ENCODE measurements around the gene MED13L.

MED13L gene

GRCh38 chr12:116057356-116057755, 220.1 kb downstream of the MED13L start:
- DNase-seq: no peak
- Histone ChIP-seq H3K4me2 (ENCODE audit: insufficient read depth, low read length) (no peak overlapping the region), H3K36me3 (ENCODE audit: insufficient read depth, low read length) (no peaks in the 10 kb centered on the region), H3K79me2 (ENCODE audit: insufficient read depth, low read length) (peaks cover 93% of the 10 kb centered on the region), H3K27ac (ENCODE audit: low read length) (no peak overlapping the region), H3K27me3 (ENCODE audit: insufficient read depth, low read length, poor library complexity) (no peaks in the 10 kb centered on the region), H3K9ac (ENCODE audit: low read depth, low read length) (no peak overlapping the region), H4K20me1 (ENCODE audit: insufficient read depth, low read length) (peaks cover 45% of the 10 kb centered on the region), H3K4me3 (ENCODE audit: low read depth in 1 of 2, low read length in 2 of 2) (no peak overlapping the region), H2AFZ (ENCODE audit: low read depth, low read length) (no peak overlapping the region), H3K4me1 (ENCODE audit: insufficient read depth, low read length) (0 out of 2 replicates have a peak, but pooled peaks cover 3% of the 10 kb centered on the region), H3K9me3 (ENCODE audit: insufficient read depth, low read length, severe bottlenecking) (no peaks in the 10 kb centered on the region)
- TF ChIP-seq, protein P1, sequence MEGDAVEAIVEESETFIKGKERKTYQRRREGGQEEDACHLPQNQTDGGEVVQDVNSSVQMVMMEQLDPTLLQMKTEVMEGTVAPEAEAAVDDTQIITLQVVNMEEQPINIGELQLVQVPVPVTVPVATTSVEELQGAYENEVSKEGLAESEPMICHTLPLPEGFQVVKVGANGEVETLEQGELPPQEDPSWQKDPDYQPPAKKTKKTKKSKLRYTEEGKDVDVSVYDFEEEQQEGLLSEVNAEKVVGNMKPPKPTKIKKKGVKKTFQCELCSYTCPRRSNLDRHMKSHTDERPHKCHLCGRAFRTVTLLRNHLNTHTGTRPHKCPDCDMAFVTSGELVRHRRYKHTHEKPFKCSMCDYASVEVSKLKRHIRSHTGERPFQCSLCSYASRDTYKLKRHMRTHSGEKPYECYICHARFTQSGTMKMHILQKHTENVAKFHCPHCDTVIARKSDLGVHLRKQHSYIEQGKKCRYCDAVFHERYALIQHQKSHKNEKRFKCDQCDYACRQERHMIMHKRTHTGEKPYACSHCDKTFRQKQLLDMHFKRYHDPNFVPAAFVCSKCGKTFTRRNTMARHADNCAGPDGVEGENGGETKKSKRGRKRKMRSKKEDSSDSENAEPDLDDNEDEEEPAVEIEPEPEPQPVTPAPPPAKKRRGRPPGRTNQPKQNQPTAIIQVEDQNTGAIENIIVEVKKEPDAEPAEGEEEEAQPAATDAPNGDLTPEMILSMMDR (IDR thresholded peaks at IDR 0.05; ENCODE audit: borderline replicate concordance, extremely low read depth, low read length, poor library complexity, severe bottlenecking): no peak
- TF ChIP-seq EZH2 (IDR thresholded peaks at IDR 0.05; ENCODE audit: borderline replicate concordance, low read depth, low read length, severe bottlenecking): no peak
- no peak for ATAC-seq (ENCODE audit: insufficient read depth, low read depth)

- TF ChIP-seq EZH2 (IDR thresholded peaks at IDR 0.05; ENCODE audit: borderline replicate concordance, low read depth, low read length, severe bottlenecking): no peak
- TF ChIP-seq, protein P1 (IDR thresholded peaks at IDR 0.05; ENCODE audit: borderline replicate concordance, extremely low read depth, low read length, poor library complexity, severe bottlenecking): no peak
- Histone ChIP-seq H3K27ac (ENCODE audit: low read length) (no peak overlapping the region), H3K36me3 (ENCODE audit: insufficient read depth, low read length) (no peaks in the 10 kb centered on the region), H3K4me3 (ENCODE audit: low read depth in 1 of 2, low read length in 2 of 2) (no peak overlapping the region), H3K4me2 (ENCODE audit: insufficient read depth, low read length) (no peak overlapping the region), H3K4me1 (ENCODE audit: insufficient read depth, low read length) (0 out of 2 replicates have a peak, but pooled peaks cover 3% of the 10 kb centered on the region), H3K9me3 (ENCODE audit: insufficient read depth, low read length, severe bottlenecking) (no peaks in the 10 kb centered on the region), H3K79me2 (ENCODE audit: insufficient read depth, low read length) (peaks cover 97% of the 10 kb centered on the region), H3K27me3 (ENCODE audit: insufficient read depth, low read length, poor library complexity) (no peaks in the 10 kb centered on the region), H3K9ac (ENCODE audit: low read depth, low read length) (no peak overlapping the region), H4K20me1 (ENCODE audit: insufficient read depth, low read length) (peaks cover 54% of the 10 kb centered on the region), H2AFZ (ENCODE audit: low read depth, low read length) (no peak overlapping the region)
- peak; percentile 78 for ATAC-seq (ENCODE audit: insufficient read depth, low read depth)
- peak; percentile 16 for DNase-seq
These were observed 221.4 kb downstream of the MED13L start for GRCh38 chr12:116055895-116056607.

DNA sequence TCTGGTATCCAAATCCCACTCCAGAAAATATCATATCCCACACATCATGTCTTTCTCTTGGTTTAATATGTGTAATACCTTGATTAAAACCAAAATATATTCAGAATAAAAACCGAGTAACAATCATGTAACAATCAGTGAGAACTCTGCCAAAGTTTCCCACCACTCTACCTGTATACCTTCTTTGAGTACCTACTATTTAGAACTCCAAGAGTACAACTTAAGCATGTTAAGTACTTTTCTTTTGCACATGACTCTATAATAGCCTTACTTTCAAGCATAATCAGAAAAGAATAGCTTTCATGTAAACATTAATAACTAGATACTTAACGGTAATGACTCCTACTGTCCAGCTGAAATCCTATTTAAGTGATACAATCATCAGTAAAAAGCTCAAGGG, 223.2 kb downstream of the MED13L start:
- Histone ChIP-seq H3K4me2 (ENCODE audit: insufficient read depth, low read length) (no peak overlapping the region), H2AFZ (ENCODE audit: low read depth, low read length) (no peak overlapping the region), H3K36me3 (ENCODE audit: insufficient read depth, low read length) (no peaks in the 10 kb centered on the region), H3K27ac (ENCODE audit: low read length) (no peak overlapping the region), H3K27me3 (ENCODE audit: insufficient read depth, low read length, poor library complexity) (no peaks in the 10 kb centered on the region), H4K20me1 (ENCODE audit: insufficient read depth, low read length) (peaks cover 55% of the 10 kb centered on the region), H3K4me3 (ENCODE audit: low read depth in 1 of 2, low read length in 2 of 2) (no peak overlapping the region), H3K9me3 (ENCODE audit: insufficient read depth, low read length, severe bottlenecking) (no peaks in the 10 kb centered on the region), H3K9ac (ENCODE audit: low read depth, low read length) (no peak overlapping the region), H3K79me2 (ENCODE audit: insufficient read depth, low read length) (peaks cover 99% of the 10 kb centered on the region), H3K4me1 (ENCODE audit: insufficient read depth, low read length) (0 out of 2 replicates have a peak, but pooled peaks cover 3% of the 10 kb centered on the region)
- no peak for ATAC-seq (ENCODE audit: insufficient read depth, low read depth)
- no peak for DNase-seq
- no peak for TF ChIP-seq EZH2 (IDR thresholded peaks at IDR 0.05; ENCODE audit: borderline replicate concordance, low read depth, low read length, severe bottlenecking)

DNA sequence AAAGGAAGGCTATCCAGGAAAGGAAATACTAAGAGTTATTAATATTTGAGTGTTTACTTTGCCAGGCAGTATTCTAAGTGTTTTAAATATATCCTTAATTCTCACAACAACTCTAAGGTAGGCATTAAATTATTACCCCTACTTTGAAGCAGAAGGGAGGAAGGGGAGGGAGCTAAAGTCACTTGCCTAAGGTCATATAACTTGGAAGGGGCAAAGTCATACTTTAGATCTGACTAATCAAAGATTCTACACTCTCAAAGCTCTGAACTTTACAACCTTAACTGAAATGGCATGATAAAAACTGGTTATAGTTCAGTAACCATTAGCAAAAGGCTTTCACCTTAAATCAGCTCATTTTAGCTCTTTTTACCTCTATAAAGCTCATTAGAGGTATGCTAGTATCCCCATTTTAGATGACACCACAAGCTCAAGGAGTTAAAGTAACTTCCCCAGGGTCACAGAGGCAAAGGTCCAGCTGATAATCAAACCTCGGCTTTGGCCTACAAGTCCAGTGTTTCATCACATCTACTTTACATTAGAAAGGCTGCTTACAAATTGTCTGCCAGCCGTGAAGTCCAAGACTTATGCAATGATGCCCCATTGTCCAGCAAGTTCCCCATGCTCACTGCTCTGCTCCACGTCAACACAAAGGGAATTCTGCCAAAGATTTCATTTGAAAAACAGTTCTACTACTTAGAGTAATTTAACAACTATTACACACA, 223.9 kb downstream of the MED13L start:
- 0 out of 2 replicates have a peak, but pooled peaks cover 3% of the 10 kb centered on the region for H3K4me1 ChIP-seq (ENCODE audit: insufficient read depth, low read length)
- H3K27ac ChIP-seq (ENCODE audit: low read length): no peak overlapping the region
- peaks cover 57% of the 10 kb centered on the region; the same call in 1 of the 2 replicates for H4K20me1 ChIP-seq (ENCODE audit: insufficient read depth, low read length)
- no peak overlapping the region for H2AFZ ChIP-seq (ENCODE audit: low read depth, low read length)
- peaks cover 100% of the 10 kb centered on the region for H3K79me2 ChIP-seq (ENCODE audit: insufficient read depth, low read length)
- no peak for TF ChIP-seq EZH2 (IDR thresholded peaks at IDR 0.05; ENCODE audit: borderline replicate concordance, low read depth, low read length, severe bottlenecking)
- TF ChIP-seq, protein P1 (IDR thresholded peaks at IDR 0.05; ENCODE audit: borderline replicate concordance, extremely low read depth, low read length, poor library complexity, severe bottlenecking): no peak
- no peak overlapping the region for H3K4me2 ChIP-seq (ENCODE audit: insufficient read depth, low read length)
- no peaks in the 10 kb centered on the region for H3K27me3 ChIP-seq (ENCODE audit: insufficient read depth, low read length, poor library complexity)
- no peak for DNase-seq
- H3K36me3 ChIP-seq (ENCODE audit: insufficient read depth, low read length): no peaks in the 10 kb centered on the region
- ATAC-seq (ENCODE audit: insufficient read depth, low read depth): no peak
- H3K9me3 ChIP-seq (ENCODE audit: insufficient read depth, low read length, severe bottlenecking): no peaks in the 10 kb centered on the region
- no peak overlapping the region for H3K4me3 ChIP-seq (ENCODE audit: low read depth in 1 of 2, low read length in 2 of 2)
- no peak overlapping the region for H3K9ac ChIP-seq (ENCODE audit: low read depth, low read length)

All from DND-41 (cell line).